B cell (primary cell): ENCODE measurements around the gene IFNLR1. TPM values are rescaled to one million over a fixed set of nuclear protein-coding genes. Genes with fewer than 3 reads are reported as not detected.

Experiments
- ATAC-seq: fragments of 200-7000 bp; cut with Tn5 transposase; one replicate; pipeline ENCODE4 v1.10.0; 2021; ENCODE audit warnings: low read depth, mild to moderate bottlenecking, moderate number of reproducible peaks, moderate library complexity
- CTCF ChIA-PET: fragments of 350-600 bp; sonication (Branson Sonifier 250); formaldehyde crosslinking; loops from one replicate; lab custom pipeline; 2021; ENCODE audit warnings: antibody characterized with exemption, inconsistent platforms; lab: Charles Lee
- POLR2A ChIA-PET: fragments of 350-600 bp; sonication (Branson Sonifier 250); formaldehyde crosslinking; loops from one replicate; lab custom pipeline; 2021; ENCODE audit warnings: antibody characterized with exemption; lab: Charles Lee
- DNase-seq: peaks from one replicate; pipeline ENCODE4 v3.0.0; 2013
- H2AFZ ChIP-seq: 2 replicates; pipeline ENCODE4 v1.6.1; 2012; ENCODE audit warnings: mild to moderate bottlenecking, low read depth, low read length; ENCODE audit not compliant: insufficient read depth, poor library complexity, severe bottlenecking
- H3K27ac ChIP-seq, 2 donors: 1 replicate in 1 of 2; 2 replicates in 1 of 2; pipeline ENCODE4 v1.5.1; 2012 to 2013; ENCODE audit warnings: low read length in 2 of 2, mild to moderate bottlenecking in 2 of 2, moderate library complexity in 1 of 2
- H3K27me3 ChIP-seq, 4 experiments: fragments of 200-600 bp in 1 of 4; sonication (generic) in 1 of 4; replicated peaks in 1 of 4; 1 replicate in 2 of 4; 2 replicates in 2 of 4; pipeline versions ENCODE4 v1.6.1 to v1.7.0; 2013 to 2016; ENCODE audit warnings: low read length in 3 of 4, mild to moderate bottlenecking in 2 of 4, mixed read lengths in 1 of 4, moderate library complexity in 1 of 4; ENCODE audit not compliant: insufficient read depth in 4 of 4, control insufficient read depth in 3 of 4; ENCODE audit errors: control extremely low read depth in 1 of 4
- H3K36me3 ChIP-seq, 2 experiments: replicated peaks in 1 of 2; 1 replicate in 1 of 2; 2 replicates in 1 of 2; pipeline versions ENCODE4 v1.6.1 to v1.7.1; 2013; ENCODE audit warnings: low read length in 1 of 2; ENCODE audit not compliant: insufficient read depth in 2 of 2, control insufficient read depth in 1 of 2; ENCODE audit errors: control extremely low read depth in 1 of 2, extremely low read depth in 1 of 2
- H3K4me1 ChIP-seq, 2 donors: fragments of 200-600 bp in 1 of 2; sonication (generic) in 1 of 2; 1 replicate in 1 of 2; 2 replicates in 1 of 2; pipeline versions ENCODE4 v1.5.1 to v1.6.1; 2013 to 2017; ENCODE audit warnings: low read length in 2 of 2; ENCODE audit not compliant: control insufficient read depth in 2 of 2, insufficient read depth in 2 of 2
- H3K4me2 ChIP-seq: replicated peaks from 2 replicates; pipeline ENCODE3; 2012; ENCODE audit warnings: mild to moderate bottlenecking, low read depth, low read length; ENCODE audit not compliant: poor library complexity, severe bottlenecking
- H3K4me3 ChIP-seq, 5 experiments: fragments of 200-600 bp in 1 of 5; sonication (generic) in 1 of 5; 1 replicate in 3 of 5; 2 replicates in 2 of 5; pipeline versions ENCODE4 v1.5.1 to v1.7.0; 2011 to 2016; ENCODE audit warnings: low read length in 4 of 5, mild to moderate bottlenecking in 4 of 5, low read depth in 2 of 5, control low read depth in 1 of 5, moderate library complexity in 1 of 5; ENCODE audit not compliant: insufficient read depth in 1 of 5; ENCODE audit errors: control extremely low read depth in 1 of 5, extremely low read depth in 1 of 5
- H3K79me2 ChIP-seq: fragments of 200-600 bp; sonication (generic); one replicate; pipeline ENCODE4 v1.6.0; 2016; ENCODE audit warnings: low read length; ENCODE audit not compliant: control insufficient read depth, insufficient read depth
- H3K9ac ChIP-seq: fragments of 200-600 bp; sonication (generic); 2 replicates; pipeline ENCODE4 v1.6.1; 2017; ENCODE audit warnings: mild to moderate bottlenecking, low read length, moderate library complexity
- H3K9me3 ChIP-seq, 3 donors: one replicate each; pipeline versions ENCODE4 v1.6.1 to v1.7.1; 2013; ENCODE audit warnings: low read length in 2 of 3; ENCODE audit not compliant: control insufficient read depth in 2 of 3, insufficient read depth in 1 of 3; ENCODE audit errors: control extremely low read depth in 1 of 3
- H4K20me1 ChIP-seq: 2 replicates; pipeline ENCODE4 v1.6.0; 2012; ENCODE audit warnings: mild to moderate bottlenecking, low read length; ENCODE audit not compliant: insufficient read depth, control insufficient read depth, poor library complexity, severe bottlenecking
- H3K27ac Mint-ChIP-seq: one replicate; pipeline ENCODE4 v1.8.0; 2021; ENCODE audit warnings: mixed read lengths
- H3K27me3 Mint-ChIP-seq: one replicate; pipeline ENCODE4 v1.8.0; 2021; ENCODE audit warnings: mixed read lengths
- H3K4me1 Mint-ChIP-seq: one replicate; pipeline ENCODE4 v1.8.0; 2021; ENCODE audit warnings: mixed read lengths
- H3K4me3 Mint-ChIP-seq: one replicate; pipeline ENCODE4 v1.8.0; 2021; ENCODE audit warnings: mixed read lengths
- H3K9me3 Mint-ChIP-seq: one replicate; pipeline ENCODE4 v1.8.0; 2022; ENCODE audit warnings: mixed read lengths; ENCODE audit not compliant: insufficient read depth
- EZH2 ChIP-seq: IDR thresholded peaks from 2 replicates; pipeline ENCODE4 v1.6.1; 2012; ENCODE audit warnings: borderline replicate concordance, low read depth, mild to moderate bottlenecking, moderate library complexity, low read length; ENCODE audit not compliant: insufficient read depth, poor library complexity, severe bottlenecking
- WGBS: methylation state at CpG from one replicate; pipeline ENCODE4 v1.1.5; 2013; ENCODE audit warnings: missing lambda C conversion rate; ENCODE audit not compliant: insufficient coverage; 5-methylcytosine and 5-hydroxymethylcytosine counted together
- intact Hi-C: fragments of 100-400 bp; cut with micrococcal nuclease; formaldehyde crosslinking; loops from one replicate; pipeline ENCODE4 v1.10.0; 2022
- polyA plus RNA-seq: library from polyadenylated mRNA; depleted of rRNA; stranded (reverse); fragments of >200 nt; gene quantifications from 2 replicates; pipeline ENCODE4 v1.2.3, GENCODE V29; 2012
- total RNA-seq, 2 donors: library from RNA; stranded (reverse); fragments of 120-200 nt in 1 of 2; gene quantifications; 1 replicate in 1 of 2; 2 replicates in 1 of 2; pipeline versions ENCODE4 v1.2.3 to v1.2.4, GENCODE V29; 2013 to 2022
- TF ChIP-seq, protein P1 (sequence below): fragments of 200-600 bp; IDR thresholded peaks from one replicate; pipeline ENCODE4 v1.8.0; 2022; ENCODE audit warnings: antibody characterized with exemption, mild to moderate bottlenecking

Gene IFNLR1
- total and polyA plus RNA-seq, 2 donors (not counting 1 experiment from before 2014, with no cell fraction given): 14.7 to 39.7 TPM

DNA sequence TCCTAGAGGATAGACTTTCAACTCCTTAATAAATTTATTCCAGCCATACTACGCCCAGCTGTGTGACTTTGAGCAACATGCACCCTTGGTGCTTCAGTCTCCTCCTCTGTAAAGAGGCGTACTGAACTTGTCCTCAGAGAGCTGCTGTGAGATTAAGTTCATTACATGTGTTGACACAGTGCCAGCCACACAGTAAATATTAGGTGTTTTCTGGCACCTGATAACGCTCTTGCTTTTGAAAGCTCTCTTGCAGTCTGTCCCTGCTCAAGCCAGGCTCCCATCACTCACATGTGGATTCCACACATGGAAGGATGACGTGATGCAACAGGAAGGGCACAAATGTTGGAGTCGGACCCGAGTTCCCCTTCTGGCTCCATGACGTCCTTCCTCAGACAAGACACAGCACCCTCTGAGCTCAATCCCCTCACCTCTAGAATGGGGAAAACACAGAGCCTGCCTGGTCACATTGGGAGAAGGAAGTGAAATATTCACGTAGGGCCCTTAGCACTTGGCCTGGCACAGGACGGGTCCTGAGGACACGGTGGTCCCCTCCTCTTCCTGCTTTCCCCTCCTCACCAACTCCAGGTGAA is 7.7 kb downstream of the IFNLR1 start:
- peaks cover 67% of the 10 kb centered on the region for H3K4me1 Mint-ChIP-seq
- H3K79me2 ChIP-seq: peaks cover 94% of the 10 kb centered on the region
- POLR2A ChIA-PET: interaction anchor here (1.1 kb wide), 1 partner anchor 9 kb away, joined by 3 read pairs; no protein-coding TSS in a partner anchor

DNA sequence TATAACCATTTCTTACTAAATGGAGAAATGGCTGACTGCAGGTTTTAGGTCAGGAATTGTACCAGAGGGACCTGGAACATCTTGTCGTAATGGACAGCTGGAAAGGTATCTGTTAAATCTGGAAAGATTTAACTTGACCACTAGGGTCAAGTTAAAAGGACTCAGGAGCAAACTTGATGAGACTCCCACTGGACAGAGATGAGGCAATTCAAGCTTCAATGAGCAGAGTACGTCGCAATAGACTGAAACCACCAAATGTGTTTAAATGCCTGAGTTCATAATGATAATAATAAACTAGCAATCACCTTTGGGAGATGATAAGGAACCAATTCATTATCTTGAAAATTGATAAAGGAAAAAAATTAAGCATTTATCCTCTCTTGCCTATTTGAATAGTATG is 8.7 kb downstream of the IFNLR1 start:
- no peak for DNase-seq
- Mint-ChIP-seq H3K9me3 (no peaks in the 10 kb centered on the region), H3K27ac (no peak overlapping the region), H3K27me3 (no peaks in the 10 kb centered on the region), H3K4me1 (peaks cover 67% of the 10 kb centered on the region), H3K4me3 (no peak overlapping the region)
- intact Hi-C loops: no loop called here
- H3K4me1 ChIP-seq: peaks cover 0 to 8% of the 10 kb centered on the region in 2 donors
- H3K4me3 ChIP-seq: no peak overlapping the region
- H3K9me3 ChIP-seq: peaks cover 0 to 5% (median 3%) of the 10 kb centered on the region in 3 donors
- TF ChIP-seq, protein P1, sequence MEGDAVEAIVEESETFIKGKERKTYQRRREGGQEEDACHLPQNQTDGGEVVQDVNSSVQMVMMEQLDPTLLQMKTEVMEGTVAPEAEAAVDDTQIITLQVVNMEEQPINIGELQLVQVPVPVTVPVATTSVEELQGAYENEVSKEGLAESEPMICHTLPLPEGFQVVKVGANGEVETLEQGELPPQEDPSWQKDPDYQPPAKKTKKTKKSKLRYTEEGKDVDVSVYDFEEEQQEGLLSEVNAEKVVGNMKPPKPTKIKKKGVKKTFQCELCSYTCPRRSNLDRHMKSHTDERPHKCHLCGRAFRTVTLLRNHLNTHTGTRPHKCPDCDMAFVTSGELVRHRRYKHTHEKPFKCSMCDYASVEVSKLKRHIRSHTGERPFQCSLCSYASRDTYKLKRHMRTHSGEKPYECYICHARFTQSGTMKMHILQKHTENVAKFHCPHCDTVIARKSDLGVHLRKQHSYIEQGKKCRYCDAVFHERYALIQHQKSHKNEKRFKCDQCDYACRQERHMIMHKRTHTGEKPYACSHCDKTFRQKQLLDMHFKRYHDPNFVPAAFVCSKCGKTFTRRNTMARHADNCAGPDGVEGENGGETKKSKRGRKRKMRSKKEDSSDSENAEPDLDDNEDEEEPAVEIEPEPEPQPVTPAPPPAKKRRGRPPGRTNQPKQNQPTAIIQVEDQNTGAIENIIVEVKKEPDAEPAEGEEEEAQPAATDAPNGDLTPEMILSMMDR: no peak
- no peak for TF ChIP-seq EZH2
- H3K27ac ChIP-seq: no peak overlapping the region
- peaks cover 42% of the 10 kb centered on the region for H4K20me1 ChIP-seq
- H3K36me3 ChIP-seq: peaks cover 0 to 47% of the 10 kb centered on the region in 2 experiments
- no peak overlapping the region for H3K9ac ChIP-seq
- H3K27me3 ChIP-seq: no peaks in the 10 kb centered on the region
- no peak for ATAC-seq
- no peak overlapping the region for H3K4me2 ChIP-seq
- no peak overlapping the region for H2AFZ ChIP-seq
- ChIA-PET CTCF (interaction anchor here (0.9 to 2.5 kb wide), 7 partner anchors 20 to 413 kb away, joined by 3 to 7 read pairs (median 3); no protein-coding TSS in a partner anchor), POLR2A (interaction anchor here (1.0 to 1.1 kb wide), 2 partner anchors 9 to 21 kb away, joined by 3 read pairs; no protein-coding TSS in a partner anchor)
- H3K79me2 ChIP-seq: peaks cover 95% of the 10 kb centered on the region
- WGBS: 100% methylated on average over 1 of the region's 3 CpGs

More for the DNA sequence above, 7.7 kb downstream of the IFNLR1 start:
- CTCF ChIA-PET: interaction anchor here (0.7 to 2.5 kb wide), 10 partner anchors 11 to 412 kb away, joined by 3 to 9 read pairs (median 3); no protein-coding TSS in a partner anchor
- DNase-seq: no peak
- H3K9me3 Mint-ChIP-seq: no peaks in the 10 kb centered on the region
- H3K27me3 Mint-ChIP-seq: no peaks in the 10 kb centered on the region
- intact Hi-C loops: no loop called here
- Histone ChIP-seq H3K4me2 (no peak overlapping the region), H3K9ac (no peak overlapping the region), H2AFZ (no peak overlapping the region), H3K4me3 (no peak overlapping the region), H3K27ac (no peak overlapping the region), H4K20me1 (peaks cover 40% of the 10 kb centered on the region), H3K4me1 (peaks cover 4 to 13% of the 10 kb centered on the region in 2 donors), H3K36me3 (peaks cover 0 to 39% of the 10 kb centered on the region in 2 experiments), H3K27me3 (no peaks in the 10 kb centered on the region), H3K9me3 (peaks cover 0 to 3% (median 0%) of the 10 kb centered on the region in 3 donors)
- 81% methylated on average over 5 of the region's 10 CpGs for WGBS
- H3K27ac Mint-ChIP-seq: peak overlapping the region; percentile 43
- ATAC-seq: no peak
- TF ChIP-seq EZH2: no peak
- TF ChIP-seq, protein P1: no peak
- H3K4me3 Mint-ChIP-seq: no peak overlapping the region
